Astrocyte of the hippocampus (primary cell): Measurements from ENCODE around the gene MYO18B.

ENCODE experiments used
- DNase-seq: peaks from one replicate; pipeline ENCODE4 v3.0.0; 2011; ENCODE audit warnings: low read depth, low spot score

The MYO18B gene

GRCh38 chr22:25900880-25901279, 158.9 kb downstream of the MYO18B start:
- no peak for DNase-seq

- no peak for DNase-seq
Observed at GRCh38 chr22:25902402-25902801, 160.4 kb downstream of the MYO18B start.

- no peak for DNase-seq
Observed at GRCh38 chr22:25903294-25903693, 161.3 kb downstream of the MYO18B start.

GRCh38 chr22:25908212-25908611, 166.2 kb downstream of the MYO18B start:
- DNase-seq, result no peak

GRCh38 chr22:25908755-25909154, 166.8 kb downstream of the MYO18B start:
- DNase-seq, result no peak

- DNase-seq, result no peak
Observed at GRCh38 chr22:25909614-25910387, 167.8 kb downstream of the MYO18B start.

- no peak for DNase-seq
Observed at GRCh38 chr22:25911243-25911972, 169.4 kb downstream of the MYO18B start.

GRCh38 chr22:25919452-25919851, 177.5 kb downstream of the MYO18B start:
- DNase-seq, result no peak

GRCh38 chr22:25922141-25922540, 180.2 kb downstream of the MYO18B start:
- no peak for DNase-seq

GRCh38 chr22:25923914-25924313, 181.9 kb downstream of the MYO18B start:
- DNase-seq, result no peak

GRCh38 chr22:25928038-25928437, 186.1 kb downstream of the MYO18B start:
- DNase-seq, result no peak

GRCh38 chr22:25929321-25929878, 187.4 kb downstream of the MYO18B start:
- no peak for DNase-seq

- DNase-seq, result no peak
Observed at GRCh38 chr22:25930083-25930482, 188.1 kb downstream of the MYO18B start.

- DNase-seq, result no peak
Observed at GRCh38 chr22:25930788-25931310, 188.9 kb downstream of the MYO18B start.

- no peak for DNase-seq
Observed at GRCh38 chr22:25933158-25933788, 191.3 kb downstream of the MYO18B start.

- DNase-seq, result no peak
Observed at GRCh38 chr22:25935266-25936058, 193.5 kb downstream of the MYO18B start.

GRCh38 chr22:25938151-25938550, 196.2 kb downstream of the MYO18B start:
- no peak for DNase-seq

- no peak for DNase-seq
Observed at GRCh38 chr22:25939384-25939783, 197.4 kb downstream of the MYO18B start.

GRCh38 chr22:25940479-25940878, 198.5 kb downstream of the MYO18B start:
- DNase-seq, result no peak

GRCh38 chr22:25941365-25941960, 199.5 kb downstream of the MYO18B start:
- no peak for DNase-seq
